Amniotic epithelial cell (primary cell): ENCODE results near the gene C9.
"Not testable (repeated sequence)": the region's sequence is repeated elsewhere in the genome, so short reads cannot be mapped to it uniquely, and the experiment has no call there.

Experiments
- DNase-seq: peaks from one replicate; pipeline ENCODE4 v3.0.0-alpha.2; 2010; ENCODE audit warnings: low read depth

The C9 gene

GRCh38 chr5:39260095-39260494 lies 104.2 kb downstream of the C9 start:
- no peak for DNase-seq

- DNase-seq, result no peak
Measured at GRCh38 chr5:39257554-39257953, 106.7 kb downstream of the C9 start.

- peak; percentile 82 for DNase-seq
Measured at GRCh38 chr5:39256477-39257235, 107.6 kb downstream of the C9 start.

- DNase-seq, result no peak
Measured at GRCh38 chr5:39255406-39255805, 108.9 kb downstream of the C9 start.

GRCh38 chr5:39254671-39255070 lies 109.6 kb downstream of the C9 start:
- DNase-seq, result no peak

GRCh38 chr5:39253196-39253595 lies 111.1 kb downstream of the C9 start:
- no peak for DNase-seq

GRCh38 chr5:39249564-39250274 lies 114.6 kb downstream of the C9 start:
- DNase-seq, result peak; percentile 28

GRCh38 chr5:39249069-39249468 lies 115.2 kb downstream of the C9 start:
- no peak for DNase-seq

GRCh38 chr5:39240750-39241149 lies 123.5 kb downstream of the C9 start:
- DNase-seq, result no peak

GRCh38 chr5:39238366-39239105 lies 125.8 kb downstream of the C9 start:
- DNase-seq, result no peak

- no peak for DNase-seq
Measured at GRCh38 chr5:39236718-39237117, 127.6 kb downstream of the C9 start.

- peak; percentile 13 for DNase-seq
Measured at GRCh38 chr5:39235648-39236047, 128.6 kb downstream of the C9 start.

GRCh38 chr5:39234494-39234893 lies 129.8 kb downstream of the C9 start:
- DNase-seq, result not testable (repeated sequence)
